Measurements from ENCODE around the gene MIPEP. TPM values are rescaled to one million over a fixed set of nuclear protein-coding genes. Genes with fewer than 3 reads are reported as not detected.

MIPEP gene
- total RNA-seq, 1 donor from 2014 or later: 15.7 TPM

DNA sequence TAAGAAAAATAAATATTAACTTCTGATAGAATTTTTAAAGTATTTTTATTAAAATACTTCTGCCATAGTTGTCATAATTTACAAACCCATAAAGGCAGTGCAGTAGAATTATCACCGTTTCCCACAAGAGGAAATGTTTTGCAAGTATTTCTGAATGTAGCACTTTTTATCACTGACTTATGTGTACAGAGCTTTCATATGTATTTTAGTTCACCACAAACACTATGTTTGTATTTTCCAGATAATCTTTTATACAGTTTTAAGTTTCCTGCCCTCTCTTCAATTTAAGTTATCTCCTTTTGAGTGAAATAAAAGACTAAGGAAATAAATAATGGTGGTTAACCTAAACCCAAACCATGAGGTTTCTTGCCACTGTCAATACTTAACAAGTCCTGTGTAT lies 24.2 kb downstream of the MIPEP start:
- no peak for DNase-seq (ENCODE audit: low spot score, unreplicated experiment)
- Mint-ChIP-seq H3K9me3 (ENCODE audit: low read depth) (no peaks in the 10 kb centered on the region), H3K4me1 (ENCODE audit: low read depth) (no peaks in the 10 kb centered on the region), H3K27me3 (no peaks in the 10 kb centered on the region), H3K4me3 (ENCODE audit: low read depth) (no peak overlapping the region), H3K36me3 (ENCODE audit: insufficient read depth) (peaks cover 4% of the 10 kb centered on the region), H3K27ac (no peak overlapping the region)
- TF ChIP-seq, protein P1, sequence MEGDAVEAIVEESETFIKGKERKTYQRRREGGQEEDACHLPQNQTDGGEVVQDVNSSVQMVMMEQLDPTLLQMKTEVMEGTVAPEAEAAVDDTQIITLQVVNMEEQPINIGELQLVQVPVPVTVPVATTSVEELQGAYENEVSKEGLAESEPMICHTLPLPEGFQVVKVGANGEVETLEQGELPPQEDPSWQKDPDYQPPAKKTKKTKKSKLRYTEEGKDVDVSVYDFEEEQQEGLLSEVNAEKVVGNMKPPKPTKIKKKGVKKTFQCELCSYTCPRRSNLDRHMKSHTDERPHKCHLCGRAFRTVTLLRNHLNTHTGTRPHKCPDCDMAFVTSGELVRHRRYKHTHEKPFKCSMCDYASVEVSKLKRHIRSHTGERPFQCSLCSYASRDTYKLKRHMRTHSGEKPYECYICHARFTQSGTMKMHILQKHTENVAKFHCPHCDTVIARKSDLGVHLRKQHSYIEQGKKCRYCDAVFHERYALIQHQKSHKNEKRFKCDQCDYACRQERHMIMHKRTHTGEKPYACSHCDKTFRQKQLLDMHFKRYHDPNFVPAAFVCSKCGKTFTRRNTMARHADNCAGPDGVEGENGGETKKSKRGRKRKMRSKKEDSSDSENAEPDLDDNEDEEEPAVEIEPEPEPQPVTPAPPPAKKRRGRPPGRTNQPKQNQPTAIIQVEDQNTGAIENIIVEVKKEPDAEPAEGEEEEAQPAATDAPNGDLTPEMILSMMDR (IDR thresholded peaks at IDR 0.05; ENCODE audit: unreplicated experiment): no peak

DNA sequence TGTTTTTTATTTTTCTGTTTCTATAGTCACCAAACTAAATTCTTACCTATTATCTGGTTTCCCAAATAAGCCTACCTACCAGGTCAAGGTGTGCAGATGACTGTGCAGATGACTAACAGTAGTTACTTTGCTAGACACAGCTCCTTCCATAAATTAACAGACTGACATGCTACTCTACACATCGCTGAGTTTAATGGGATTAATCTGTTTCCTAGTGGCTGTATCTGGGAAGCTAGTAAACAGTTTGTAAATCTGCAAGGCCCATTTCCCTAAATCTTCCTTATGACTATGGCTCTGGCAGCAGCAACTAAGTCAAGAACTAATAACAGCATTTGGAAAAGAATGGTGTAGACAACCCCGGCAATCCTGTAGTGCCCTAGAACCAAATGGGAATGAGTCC lies 27.9 kb downstream of the MIPEP start:
- H3K4me3 Mint-ChIP-seq (ENCODE audit: low read depth): no peak overlapping the region

GRCh38 chr13:23859904-23860303 lies 29.3 kb downstream of the MIPEP start:
- H3K36me3 Mint-ChIP-seq (ENCODE audit: insufficient read depth): peaks cover 9% of the 10 kb centered on the region
- H3K4me1 Mint-ChIP-seq (ENCODE audit: low read depth): no peaks in the 10 kb centered on the region
- no peak overlapping the region for H3K4me3 Mint-ChIP-seq (ENCODE audit: low read depth)
- TF ChIP-seq, protein P1 (IDR thresholded peaks at IDR 0.05; ENCODE audit: unreplicated experiment): no peak
- no peak for DNase-seq (ENCODE audit: low spot score, unreplicated experiment)
- no peaks in the 10 kb centered on the region for H3K27me3 Mint-ChIP-seq
- H3K9me3 Mint-ChIP-seq (ENCODE audit: low read depth): no peaks in the 10 kb centered on the region
- H3K27ac Mint-ChIP-seq: no peak overlapping the region

More for the DNA sequence above, 27.9 kb downstream of the MIPEP start:
- Mint-ChIP-seq H3K27me3 (no peaks in the 10 kb centered on the region), H3K27ac (no peak overlapping the region), H3K36me3 (ENCODE audit: insufficient read depth) (peaks cover 9% of the 10 kb centered on the region), H3K9me3 (ENCODE audit: low read depth) (no peaks in the 10 kb centered on the region), H3K4me1 (ENCODE audit: low read depth) (no peaks in the 10 kb centered on the region)
- TF ChIP-seq, protein P1 (IDR thresholded peaks at IDR 0.05; ENCODE audit: unreplicated experiment): no peak
- no peak for DNase-seq (ENCODE audit: low spot score, unreplicated experiment)

DNA sequence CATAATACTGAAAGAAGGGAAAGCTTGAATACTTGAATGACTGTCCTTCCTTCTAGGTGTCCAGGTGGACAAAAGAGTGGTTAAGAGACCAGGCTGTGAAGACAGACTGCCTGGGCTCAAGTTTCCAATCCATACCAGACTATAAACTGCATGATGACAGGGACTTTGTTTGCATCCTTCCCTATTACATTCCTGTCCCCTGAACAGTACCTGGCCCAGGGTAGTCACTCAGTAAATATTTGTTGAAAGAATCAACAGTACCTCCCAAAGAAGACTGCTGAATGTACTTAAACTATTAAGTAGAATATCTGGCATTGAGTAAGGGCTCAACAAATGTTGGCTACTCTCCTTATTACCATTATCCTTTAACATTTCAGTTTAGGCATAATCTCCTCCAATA lies 29.7 kb downstream of the MIPEP start:
- Mint-ChIP-seq H3K4me1 (ENCODE audit: low read depth) (no peaks in the 10 kb centered on the region), H3K27ac (no peak overlapping the region), H3K36me3 (ENCODE audit: insufficient read depth) (peaks cover 9% of the 10 kb centered on the region), H3K4me3 (ENCODE audit: low read depth) (no peak overlapping the region), H3K9me3 (ENCODE audit: low read depth) (no peaks in the 10 kb centered on the region), H3K27me3 (no peaks in the 10 kb centered on the region)
- TF ChIP-seq, protein P1 (IDR thresholded peaks at IDR 0.05; ENCODE audit: unreplicated experiment): no peak
- DNase-seq (ENCODE audit: low spot score, unreplicated experiment): no peak

GRCh38 chr13:23858546-23858945 lies 30.7 kb downstream of the MIPEP start:
- Mint-ChIP-seq H3K27ac (no peak overlapping the region), H3K4me1 (ENCODE audit: low read depth) (no peaks in the 10 kb centered on the region), H3K4me3 (ENCODE audit: low read depth) (no peak overlapping the region), H3K9me3 (ENCODE audit: low read depth) (no peaks in the 10 kb centered on the region), H3K36me3 (ENCODE audit: insufficient read depth) (peaks cover 11% of the 10 kb centered on the region), H3K27me3 (no peaks in the 10 kb centered on the region)
- TF ChIP-seq, protein P1 (IDR thresholded peaks at IDR 0.05; ENCODE audit: unreplicated experiment): no peak
- no peak for DNase-seq (ENCODE audit: low spot score, unreplicated experiment)

Data from progenitor cell of endocrine pancreas (in vitro differentiated cells).